NK-92 treated with Interleukin-12 subunit alpha and Interleukin-12 subunit beta, amount 100 ng/mL, for 24 hours (cell line): Measurements from ENCODE around the gene TJP1.
A peak's percentile ranks its signal among the peaks of the same experiment; 100 is the strongest.
"Not testable (repeated sequence)": the region's sequence is repeated elsewhere in the genome, so short reads cannot be mapped to it uniquely, and the experiment has no call there.

ENCODE experiments used
- DNase-seq: peaks from one replicate; lab custom pipeline; 2025; lab: John Stamatoyannopoulos, UW

TJP1 gene

DNA sequence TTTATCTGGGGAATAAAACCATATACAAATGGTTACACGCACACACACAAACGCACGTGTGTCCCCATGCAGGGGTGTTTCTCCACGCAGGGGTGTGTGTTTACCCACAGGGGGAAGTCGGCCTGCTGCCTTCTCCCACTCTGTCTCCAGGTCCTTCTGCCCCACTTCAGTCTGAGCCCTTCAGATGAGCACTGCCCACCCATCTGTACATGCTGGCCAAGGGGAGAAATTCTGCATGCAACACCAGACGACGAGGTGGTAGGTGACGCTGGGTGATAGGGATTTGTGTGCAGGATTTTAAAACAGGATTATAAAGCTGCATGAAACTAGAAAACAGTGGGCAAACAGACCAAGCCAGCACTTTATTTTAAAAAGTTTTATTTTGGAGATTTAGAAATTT is 122.5 kb downstream of the TJP1 start:
- no peak for DNase-seq

DNA sequence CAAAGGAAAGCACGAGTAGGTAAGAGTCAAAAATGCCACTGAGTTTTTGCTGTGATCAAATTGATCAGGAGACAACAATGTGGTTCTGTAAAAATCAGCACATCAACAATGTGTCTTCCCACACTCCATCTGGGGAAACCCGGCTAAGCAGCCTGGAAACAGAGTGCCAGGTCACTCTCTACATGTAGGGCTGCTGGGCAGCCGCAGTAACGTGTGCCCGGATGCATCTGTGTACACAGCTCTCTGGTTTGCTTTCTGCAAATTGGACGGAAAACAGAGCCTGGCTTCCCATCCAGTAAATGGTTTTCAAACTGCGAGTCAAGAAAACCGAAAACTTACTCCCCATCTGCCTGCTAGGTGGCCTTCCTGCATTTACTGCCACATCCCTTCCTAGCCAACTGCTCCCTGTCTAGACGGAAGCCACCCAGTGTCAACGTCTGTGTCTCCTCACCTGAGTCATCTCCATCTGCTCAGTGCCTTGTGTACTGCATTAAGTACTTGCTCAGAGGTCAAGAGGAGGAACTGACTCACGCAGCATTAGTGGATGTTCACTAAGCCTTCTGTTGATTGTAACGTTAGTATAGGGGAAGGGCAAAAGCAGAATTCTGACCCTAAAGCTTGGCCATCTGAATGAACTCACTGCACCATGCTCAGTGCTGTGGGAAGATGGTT is 124.1 kb downstream of the TJP1 start:
- peak; percentile 31 for DNase-seq

DNA sequence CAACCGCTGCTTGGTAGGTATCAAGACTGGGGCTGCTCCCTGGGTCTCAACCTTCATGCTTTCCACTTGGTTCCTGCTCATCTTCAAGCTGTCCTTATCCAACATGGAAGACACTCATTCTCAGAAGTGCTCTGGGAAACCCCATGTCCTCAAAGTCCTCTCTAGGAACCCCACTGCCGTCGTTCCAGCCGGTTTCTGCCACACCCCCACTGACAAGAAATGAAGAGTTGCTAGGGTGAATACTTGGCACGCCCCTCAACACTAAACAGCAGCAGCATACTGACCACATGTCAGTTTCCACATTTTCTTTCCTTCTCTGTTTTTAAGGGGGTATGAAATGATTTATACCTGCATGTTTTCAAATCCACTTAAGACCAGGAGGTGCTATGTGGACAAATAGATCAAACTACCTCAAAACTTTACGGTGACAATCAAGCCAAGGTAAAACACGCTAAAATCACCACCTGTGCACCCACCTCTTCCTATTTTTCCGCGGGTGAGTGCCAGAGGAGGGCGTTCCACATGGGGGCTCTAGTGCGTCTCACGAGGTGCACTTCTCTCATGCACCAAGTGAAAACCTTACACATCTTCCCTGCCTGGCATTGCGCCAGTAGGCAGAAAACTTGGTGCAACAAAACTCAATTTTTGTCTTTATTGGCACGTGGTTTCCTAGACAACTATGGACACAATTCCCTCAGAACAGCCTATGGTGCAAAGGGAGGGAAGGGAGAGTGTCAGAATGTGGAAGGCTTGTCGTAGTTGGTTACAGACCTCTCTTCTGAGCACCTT is 125.1 kb downstream of the TJP1 start:
- no peak for DNase-seq

DNA sequence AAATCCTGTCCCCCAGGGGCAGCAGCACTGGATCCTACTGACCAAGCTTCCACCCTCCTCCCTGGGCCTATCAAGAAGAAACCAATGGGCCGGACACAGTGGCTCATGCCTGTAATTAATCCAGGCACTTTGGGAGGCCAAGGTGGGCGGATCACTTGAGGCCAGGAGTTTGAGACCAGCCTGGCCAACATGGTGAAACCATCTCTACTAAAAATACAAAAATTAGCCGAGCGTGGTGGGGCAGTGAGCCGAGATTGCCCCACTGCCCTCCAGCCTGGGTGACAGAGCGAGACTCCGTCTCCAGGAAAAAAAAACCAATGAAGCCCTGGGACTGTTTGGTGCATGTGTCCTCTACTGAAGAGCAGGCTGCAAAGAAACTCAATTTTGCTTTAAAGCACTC is 125.8 kb downstream of the TJP1 start:
- not testable (repeated sequence) for DNase-seq

DNA sequence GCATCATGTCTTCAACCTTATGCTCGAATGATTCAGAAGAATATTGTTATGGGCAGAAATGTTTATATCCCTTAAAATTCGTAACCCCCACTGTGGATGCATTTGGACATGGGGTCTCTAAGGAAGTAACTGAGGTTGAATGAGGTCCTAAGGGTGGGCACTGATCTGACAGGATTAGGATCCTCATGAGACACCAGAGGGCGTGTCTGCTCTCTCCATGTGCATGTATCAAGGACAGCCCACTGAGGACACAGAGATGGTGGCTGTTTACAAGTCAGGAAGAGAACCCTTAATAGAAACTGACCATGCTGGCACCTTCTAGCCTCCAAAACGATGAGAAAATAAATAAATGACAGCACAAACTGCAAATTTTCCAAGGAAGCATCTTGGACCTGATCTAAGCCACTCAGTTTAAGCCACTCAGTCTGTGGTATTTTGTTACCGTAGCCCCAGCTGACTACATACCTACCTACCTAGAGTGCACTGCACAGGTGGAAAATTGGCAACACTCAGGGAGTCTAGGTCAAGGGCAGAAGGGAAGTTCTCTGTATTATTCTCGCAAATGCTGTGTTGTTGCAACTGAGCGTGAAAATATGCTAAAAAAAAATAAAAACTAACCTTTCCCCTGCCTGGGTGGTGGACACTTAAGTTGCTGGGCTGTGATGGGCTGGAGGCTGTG is 126.6 kb downstream of the TJP1 start:
- peak; percentile 38 for DNase-seq

DNA sequence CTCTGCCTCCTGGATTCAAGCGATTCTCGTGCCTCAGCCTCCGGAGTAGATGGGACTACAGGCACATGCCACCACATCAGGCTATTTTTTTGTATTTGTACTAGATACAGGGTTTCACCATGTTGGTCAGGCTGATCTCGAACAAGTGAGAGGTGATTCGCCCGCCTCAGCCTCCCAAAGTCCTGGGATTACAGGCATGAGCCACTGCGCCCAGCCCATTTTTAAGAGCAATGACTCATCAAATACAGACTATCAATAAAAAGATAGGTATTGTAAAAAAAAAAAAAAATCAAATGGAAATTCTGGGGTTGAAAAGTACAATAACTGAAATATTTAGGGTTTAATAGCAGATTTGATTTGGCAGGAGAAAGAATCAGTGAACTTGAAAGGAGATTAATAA is 129.0 kb downstream of the TJP1 start:
- no peak for DNase-seq

DNA sequence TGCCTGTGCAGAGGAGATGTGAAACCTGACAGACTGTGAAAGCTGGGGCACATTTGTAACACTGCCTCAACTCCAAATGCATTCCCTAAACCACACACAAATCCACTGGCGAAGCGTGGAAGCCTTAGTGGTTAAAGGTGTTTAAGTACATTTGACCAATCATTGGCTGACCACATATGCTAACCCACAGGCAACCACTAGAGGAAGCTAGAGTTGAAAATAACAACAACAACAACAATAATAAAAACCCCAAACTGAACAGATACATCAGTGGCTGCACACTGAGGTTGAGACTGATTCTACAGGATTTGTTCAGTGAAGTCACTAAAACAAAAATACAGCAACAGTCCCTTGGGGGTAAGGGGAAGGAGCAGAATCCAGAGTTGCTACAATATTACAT is 129.7 kb downstream of the TJP1 start:
- DNase-seq = no peak

DNA sequence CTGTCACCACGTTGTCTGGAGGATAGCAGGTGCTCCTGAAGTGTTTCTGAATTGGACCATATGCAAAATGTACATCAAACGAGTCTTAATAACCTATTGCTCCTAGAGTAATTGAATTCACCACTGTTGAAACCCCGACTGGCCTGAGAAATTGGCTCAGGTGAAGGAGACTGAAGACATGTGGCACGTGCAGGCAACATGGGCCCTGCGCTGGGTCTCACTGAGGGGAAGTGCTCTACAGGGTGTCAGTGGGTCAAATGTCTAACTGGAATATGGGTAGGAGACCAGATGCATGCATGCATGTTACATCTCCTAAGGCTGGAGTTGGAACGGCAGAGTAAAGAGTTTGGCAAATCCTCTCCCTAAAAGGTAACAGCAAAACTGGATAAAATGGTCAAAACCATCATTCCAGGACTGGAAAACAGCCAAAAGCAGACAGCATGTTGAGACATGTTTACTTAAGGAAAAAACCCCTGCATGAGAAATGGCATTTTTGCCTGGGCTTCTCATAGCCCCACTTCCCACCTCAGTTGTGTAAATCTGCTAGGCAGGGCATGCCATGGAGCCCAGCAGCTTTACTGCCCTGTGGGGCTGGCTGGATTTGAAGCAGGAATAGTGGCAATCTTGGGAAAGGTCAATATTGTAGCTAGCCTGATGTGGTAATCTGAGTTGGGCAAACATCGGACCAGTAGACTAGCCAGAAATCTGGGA is 131.3 kb downstream of the TJP1 start:
- no peak for DNase-seq

DNA sequence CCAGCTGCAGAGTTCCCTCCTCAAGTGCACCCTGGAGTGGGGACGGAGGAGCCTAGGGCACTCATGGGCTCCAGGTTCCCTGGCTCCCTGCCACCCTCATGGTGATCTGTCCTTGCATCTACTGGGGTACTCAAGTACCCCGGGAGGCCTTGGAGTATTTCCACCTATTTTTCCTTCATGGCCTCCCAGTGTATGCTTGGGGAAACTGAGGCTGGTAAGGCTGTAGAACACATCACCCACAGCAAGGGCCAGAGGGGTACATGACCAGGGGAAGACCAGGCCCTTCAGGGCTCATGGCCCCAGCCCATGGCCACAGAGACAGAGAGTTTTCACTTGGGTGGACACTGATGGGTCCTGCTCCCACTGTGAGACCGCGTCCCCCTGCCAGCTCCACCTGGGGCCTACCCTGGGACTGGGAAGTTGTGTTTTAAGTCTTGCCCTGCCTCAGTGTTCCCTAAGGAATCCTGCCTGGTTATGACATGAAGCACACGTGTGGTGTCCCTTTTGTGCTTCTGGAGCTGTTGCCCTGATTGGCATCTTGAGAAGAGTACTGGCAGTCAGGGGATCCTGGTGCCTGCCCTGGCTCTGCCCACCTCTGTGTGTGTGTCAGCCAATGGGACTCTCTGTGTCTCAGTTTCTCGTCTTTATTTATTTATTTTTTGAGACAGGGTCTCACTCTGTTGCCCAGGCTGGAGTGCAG is 132.8 kb downstream of the TJP1 start:
- DNase-seq = no peak

DNA sequence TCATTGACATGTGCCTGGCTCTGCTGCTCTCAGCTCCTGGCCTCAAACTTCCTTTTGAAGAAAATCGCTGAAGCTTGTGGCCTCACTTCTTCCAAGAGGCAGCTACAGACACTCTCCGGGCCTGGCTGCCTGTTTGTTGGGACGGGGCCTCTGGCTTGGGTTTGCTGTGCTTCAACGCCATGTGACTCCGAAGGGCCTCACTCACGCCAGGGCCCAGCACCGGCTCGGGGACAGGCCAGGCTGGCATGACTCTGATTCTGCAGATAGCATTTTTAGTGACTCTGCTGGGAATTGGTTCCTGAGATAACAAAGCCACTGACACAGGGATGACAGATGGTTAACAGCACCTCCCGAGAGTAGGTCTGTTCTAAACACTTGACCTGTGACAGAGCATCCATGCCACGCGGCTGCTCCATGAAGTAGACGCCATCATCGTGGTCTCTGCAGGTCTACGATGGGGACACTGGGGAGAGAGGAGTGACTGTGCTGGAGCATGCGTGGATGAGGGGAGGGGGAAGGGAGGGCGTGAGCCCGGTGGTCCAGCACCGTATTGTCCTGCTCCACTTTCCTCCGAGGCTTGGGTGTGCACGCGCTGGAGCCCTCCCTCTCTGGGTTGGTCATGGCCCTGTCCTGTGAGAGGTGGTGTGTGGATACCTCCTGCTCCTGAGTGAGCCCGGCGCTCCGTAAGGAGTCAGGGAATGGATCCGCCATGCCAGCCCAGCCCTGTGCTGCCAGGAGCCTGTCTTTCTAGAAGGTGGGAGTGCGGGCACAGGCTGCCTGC is 133.6 kb downstream of the TJP1 start:
- no peak for DNase-seq

DNA sequence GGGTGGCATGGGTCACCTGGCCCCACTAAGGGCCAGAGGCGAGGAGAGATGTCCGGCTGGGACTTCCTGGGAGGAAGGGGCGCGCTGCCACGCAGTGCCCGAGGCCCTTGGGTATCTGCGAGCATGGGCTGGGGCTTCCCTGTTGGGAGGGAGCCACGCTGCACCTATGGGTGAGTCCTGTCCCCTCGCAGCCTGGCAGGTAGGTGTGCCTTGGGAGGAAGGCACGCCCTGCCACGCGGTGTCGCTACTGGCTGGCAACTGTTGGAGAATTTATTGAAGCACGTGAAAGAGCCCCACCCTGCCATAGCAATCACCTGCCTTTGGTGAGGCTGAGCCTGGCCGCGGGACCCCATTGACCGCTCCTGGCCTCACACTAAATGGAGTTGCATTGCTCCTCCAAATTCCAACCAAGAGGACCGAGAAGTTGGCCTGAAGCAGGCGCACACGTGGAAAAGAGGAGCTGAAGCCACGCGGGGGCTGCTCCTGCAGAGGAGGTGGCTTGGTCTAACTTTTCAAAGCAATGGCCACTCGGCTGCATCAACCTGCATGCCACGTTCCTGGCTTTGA is 134.2 kb downstream of the TJP1 start:
- DNase-seq = no peak

DNA sequence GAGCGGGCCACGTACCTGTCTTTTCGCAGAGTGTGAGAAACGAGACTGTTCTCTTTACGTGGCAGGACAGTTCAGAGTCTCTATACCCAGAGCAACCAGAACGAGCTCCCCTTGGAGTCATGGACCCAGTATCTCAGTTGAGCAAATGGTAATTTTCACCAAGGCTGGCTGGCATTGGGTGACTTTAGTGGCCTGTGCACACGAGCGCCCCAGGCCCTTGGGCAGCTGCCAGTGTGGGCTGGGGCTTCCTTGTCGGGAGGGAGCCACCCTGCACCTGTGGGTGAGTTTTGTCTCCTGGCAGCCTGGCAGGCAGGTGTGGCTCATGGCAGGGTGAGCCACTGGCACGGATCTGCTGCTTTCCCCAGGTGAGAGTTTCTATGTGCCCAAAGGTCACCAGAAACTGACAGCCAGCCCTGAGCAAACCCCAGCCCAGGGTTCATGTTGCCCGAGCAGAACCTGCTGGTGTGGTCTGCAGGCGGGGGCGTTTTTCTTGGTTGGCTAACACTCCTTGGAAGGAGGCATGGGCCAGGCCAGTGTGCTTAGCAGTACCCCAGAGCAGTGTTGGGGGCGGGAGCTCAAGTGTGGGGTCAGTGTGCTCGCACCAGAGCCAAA is 135.0 kb downstream of the TJP1 start:
- DNase-seq = no peak

DNA sequence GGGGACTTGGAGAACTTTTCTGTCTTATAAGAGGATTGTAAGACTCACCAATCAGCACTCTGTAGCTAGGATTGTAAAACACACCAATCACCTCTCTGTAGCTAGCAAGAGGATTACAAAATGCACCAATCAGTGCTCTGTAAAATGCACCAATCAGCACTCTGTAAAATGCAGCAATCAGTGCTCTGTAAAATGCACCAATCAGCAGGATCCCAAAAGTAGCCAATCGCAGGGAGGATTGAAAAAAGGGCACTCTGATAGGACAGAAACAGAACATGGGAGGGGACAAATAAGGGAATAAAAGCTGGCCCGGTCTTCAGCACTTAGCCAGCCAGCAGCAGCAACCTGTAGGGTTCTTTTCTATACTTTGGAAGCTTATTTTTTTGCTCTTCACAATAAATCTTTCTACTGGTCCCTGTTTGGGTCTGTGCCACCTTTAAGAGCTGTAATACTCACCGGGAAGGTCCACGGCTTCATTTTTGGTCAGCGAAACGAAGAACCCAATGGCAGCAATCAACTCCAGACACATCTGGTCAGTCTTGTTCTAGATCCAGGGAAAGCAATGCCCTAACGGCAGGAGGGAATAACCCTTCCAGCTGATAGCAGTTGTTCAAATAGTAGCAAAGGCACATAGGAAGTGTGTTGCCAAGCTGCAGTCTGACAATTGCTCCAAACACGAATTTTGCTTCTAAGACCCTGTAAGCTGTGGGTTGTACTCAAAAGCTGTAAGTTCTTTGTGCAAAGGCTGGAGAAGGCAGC is 135.6 kb downstream of the TJP1 start:
- DNase-seq = no peak

DNA sequence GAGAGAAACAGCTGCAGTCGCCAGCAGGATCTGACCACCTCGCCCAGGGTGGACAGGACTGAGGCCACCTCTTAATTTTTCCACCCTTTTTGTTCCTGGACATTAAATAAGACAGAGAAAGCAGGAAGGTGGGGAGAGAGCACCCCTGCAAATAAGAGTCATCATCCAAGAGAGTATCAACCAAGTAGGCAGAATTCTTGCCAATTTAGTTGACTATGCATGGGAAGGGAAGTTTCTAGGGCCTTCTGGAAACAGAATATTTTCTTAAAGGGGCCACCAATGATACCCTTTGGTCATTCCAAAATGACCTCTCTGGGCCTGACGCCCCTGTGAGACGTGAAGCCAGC is 136.2 kb downstream of the TJP1 start:
- DNase-seq = no peak

DNA sequence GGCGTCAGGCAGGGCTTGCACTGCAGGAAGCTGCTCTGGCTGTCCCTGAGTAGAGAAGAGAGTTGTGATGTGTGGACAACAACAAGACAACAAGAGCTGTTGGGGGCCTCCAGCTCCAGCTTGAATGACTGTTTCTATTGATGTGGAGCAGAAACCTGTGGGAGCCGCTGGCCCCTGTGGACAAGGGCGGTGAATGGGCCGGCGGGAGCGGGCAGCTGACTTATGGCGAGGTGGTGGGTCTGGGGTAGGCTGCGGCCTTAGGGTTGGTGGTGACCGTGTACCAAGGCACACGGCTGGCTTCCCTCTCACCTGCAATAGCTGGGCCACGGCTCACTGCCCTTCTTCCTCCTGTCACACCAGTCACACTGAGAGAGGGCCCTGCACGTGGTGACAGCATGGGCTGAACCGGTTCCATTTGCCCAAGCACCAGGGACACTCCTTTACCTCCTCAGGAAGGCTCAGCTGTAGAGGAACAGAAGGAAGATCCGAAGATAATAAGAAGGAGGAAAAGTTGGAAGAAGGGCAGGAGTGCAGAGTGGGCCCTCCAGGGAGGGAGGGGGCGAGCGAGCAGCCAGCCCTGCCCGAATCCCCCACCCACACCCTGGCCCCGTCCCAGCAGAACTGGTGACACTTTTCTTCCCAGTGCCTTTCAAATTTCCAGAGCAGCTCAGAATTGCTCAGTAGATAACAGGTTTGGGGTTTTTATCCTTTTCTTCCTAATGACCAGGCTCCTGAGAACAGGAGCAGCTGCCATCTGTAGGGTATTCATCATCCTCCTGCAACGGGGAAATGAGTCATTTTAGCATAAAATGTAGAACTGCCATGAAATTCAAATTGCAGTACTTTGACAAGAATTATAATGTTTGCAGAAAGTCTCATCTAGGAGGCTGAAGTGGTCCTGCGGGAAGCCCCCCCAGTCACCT is 136.9 kb downstream of the TJP1 start:
- DNase-seq = no peak

DNA sequence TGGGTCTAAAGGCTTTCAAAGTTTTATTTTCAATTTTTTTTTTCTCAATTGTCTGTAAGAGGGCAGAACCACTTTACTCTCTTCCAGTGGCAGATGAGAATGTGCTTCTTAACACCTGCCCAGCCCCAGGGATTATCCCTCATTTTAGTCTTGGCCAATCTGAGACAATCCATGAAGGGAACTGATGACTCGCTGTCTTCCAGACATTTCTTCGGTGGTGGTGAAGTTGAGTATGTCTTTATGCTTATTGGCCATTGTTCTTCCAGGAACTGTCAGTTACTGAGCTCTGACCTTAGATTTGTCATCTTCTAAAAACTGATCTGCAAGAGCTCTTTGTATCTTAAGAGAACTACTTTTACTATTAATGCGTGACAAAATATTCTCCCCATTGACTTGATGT is 139.5 kb downstream of the TJP1 start:
- DNase-seq = no peak

DNA sequence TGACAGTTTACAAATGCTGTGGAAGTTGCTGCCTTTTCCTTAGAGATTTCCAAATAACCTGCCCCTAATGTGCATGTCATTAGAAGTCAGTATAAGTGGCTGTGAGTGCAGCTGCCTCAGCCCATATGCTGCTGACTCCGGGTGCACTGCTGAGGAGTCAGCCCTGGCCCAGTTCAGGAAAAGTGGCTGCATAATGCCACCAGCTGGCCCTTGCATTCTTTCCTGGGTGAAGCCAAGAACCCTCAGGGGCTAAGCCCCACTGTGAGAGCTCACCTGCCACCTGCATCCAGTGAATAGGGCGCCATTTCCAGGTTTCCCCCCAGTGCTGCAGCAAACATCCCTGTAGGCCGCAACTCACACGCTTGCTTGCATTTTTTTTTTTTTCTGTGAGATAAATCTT is 139.9 kb downstream of the TJP1 start:
- no peak for DNase-seq

DNA sequence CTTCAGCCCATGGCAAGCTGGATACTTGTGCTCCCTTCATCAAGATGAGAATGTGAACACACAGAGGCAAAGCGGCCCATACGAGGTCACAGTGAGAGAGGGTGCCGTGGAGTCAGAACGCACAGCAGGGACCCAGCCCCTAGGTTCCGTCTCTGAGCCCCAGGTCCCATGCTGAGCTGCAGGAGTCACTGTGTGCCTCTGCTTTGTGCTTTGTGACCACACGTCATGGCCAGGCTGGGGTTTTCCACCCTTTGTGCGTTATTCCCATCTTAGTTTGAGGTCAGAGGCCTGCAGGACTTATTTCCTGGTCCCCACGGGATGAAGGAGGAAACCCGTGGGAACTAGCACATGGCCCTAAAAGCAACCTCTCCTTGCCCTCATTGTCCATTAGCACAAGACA is 140.3 kb downstream of the TJP1 start:
- DNase-seq = no peak
